Measurements from ENCODE around the gene IL13. TPM values are rescaled to one million over a fixed set of nuclear protein-coding genes. Genes with fewer than 3 reads are reported as not detected.
"Not testable (repeated sequence)": the region's sequence is repeated elsewhere in the genome, so short reads cannot be mapped to it uniquely, and the experiment has no call there.

The IL13 gene
- total and polyA plus RNA-seq, 2 donors (not counting 3 experiments of a cell fraction or from before 2014, with no cell fraction given) = 0.06 TPM; not detected in 1

DNA sequence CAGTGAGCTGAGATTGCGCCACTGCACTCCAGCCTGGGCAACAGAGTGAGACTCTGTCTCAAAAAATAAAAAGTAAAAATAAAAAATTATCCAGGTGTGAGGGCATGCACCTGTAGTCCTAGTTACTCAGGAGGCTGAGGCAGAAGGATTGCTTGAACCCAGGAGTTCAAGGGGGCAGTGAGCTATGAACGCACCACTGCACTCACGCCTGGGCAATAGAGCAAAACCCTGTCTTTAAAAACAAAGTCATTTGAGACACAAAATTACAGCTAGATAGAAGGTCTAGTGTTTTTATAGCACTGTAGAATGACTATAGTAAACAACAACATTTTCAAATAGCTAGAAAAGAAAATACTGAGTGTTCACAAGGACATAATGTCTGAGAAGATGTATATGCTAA is 32.2 kb downstream of the IL13 start:
- Histone ChIP-seq H4K20me1 (replicated peaks; ENCODE audit: control insufficient read depth, extremely low read depth, insufficient read depth, low read length) (no peaks in the 10 kb centered on the region), H2AFZ (ENCODE audit: low read depth, low read length) (no peak overlapping the region), H3K4me3 (replicated peaks in 1 of 3; ENCODE audit: insufficient read depth in 1 of 3, low read depth in 1 of 3, low read length in 3 of 3) (no peak overlapping the region), H3K79me2 (ENCODE audit: control insufficient read depth, insufficient read depth, low read length) (no peaks in the 10 kb centered on the region), H3K36me3 (ENCODE audit: control insufficient read depth in 2 of 2, extremely low read depth in 1 of 2, insufficient read depth in 2 of 2, low read length in 2 of 2) (no peaks in the 10 kb centered on the region), H3K9me3 (replicated peaks; ENCODE audit: control insufficient read depth, insufficient read depth, low read length) (no peaks in the 10 kb centered on the region), H3K27ac (ENCODE audit: insufficient read depth, low read depth, low read length) (no peak overlapping the region), H3K9ac (replicated peaks; ENCODE audit: extremely low read depth, insufficient read depth, low read length) (no peak overlapping the region), H3K27me3 (ENCODE audit: control insufficient read depth in 2 of 2, insufficient read depth in 2 of 2, low read length in 2 of 2) (no peaks in the 10 kb centered on the region), H3K9me1 (replicated peaks; ENCODE audit: control insufficient read depth, extremely low read depth, insufficient read depth, low read length) (no peaks in the 10 kb centered on the region), H3K4me2 (ENCODE audit: insufficient read depth, low read length) (no peak overlapping the region), H3K4me1 (ENCODE audit: control insufficient read depth, extremely low read depth, insufficient read depth, low read length) (no peaks in the 10 kb centered on the region)
- no peak for DNase-seq (ENCODE audit: low read depth, low spot score)
- TF ChIP-seq GATA2 (IDR thresholded peaks at IDR 0.05; ENCODE audit: insufficient read depth, insufficient read length, low read depth, low read length) (no peak), JUN (IDR thresholded peaks at IDR 0.05; ENCODE audit: borderline replicate concordance, insufficient read depth, insufficient read length, low read depth) (no peak), MYC (IDR thresholded peaks at IDR 0.05; ENCODE audit: low read depth, low read length) (no peak), CTCF (IDR thresholded peaks at IDR 0.05; ENCODE audit: extremely low read depth in 1 of 2, insufficient read depth in 1 of 2, low read depth in 1 of 2, low read length in 2 of 2) (no peak), EZH2 (IDR thresholded peaks at IDR 0.05; ENCODE audit: borderline replicate concordance, low read depth, low read length, severe bottlenecking) (no peak), POLR2A (IDR thresholded peaks at IDR 0.05; ENCODE audit: low read depth, low read length) (no peak), FOS (IDR thresholded peaks at IDR 0.05; ENCODE audit: borderline replicate concordance, insufficient read depth, low read length) (no peak), POLR2AphosphoS5 (IDR thresholded peaks at IDR 0.05; ENCODE audit: insufficient read depth, low read depth, low read length) (no peak)
- TF ChIP-seq, protein P1, sequence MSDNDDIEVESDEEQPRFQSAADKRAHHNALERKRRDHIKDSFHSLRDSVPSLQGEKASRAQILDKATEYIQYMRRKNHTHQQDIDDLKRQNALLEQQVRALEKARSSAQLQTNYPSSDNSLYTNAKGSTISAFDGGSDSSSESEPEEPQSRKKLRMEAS (IDR thresholded peaks at IDR 0.05; ENCODE audit: insufficient read depth, insufficient read length) = no peak
- no peak for FAIRE-seq
- dilution Hi-C loops (cut with MboI; ENCODE audit: extremely low pct_ligation_motif_present, low sequenced_read_pairs) (no loop called here), intact Hi-C loops (cut with micrococcal nuclease) (no loop called here)
- ChIA-PET POLR2A (no interaction called here), CTCF (interaction anchor here (1.2 to 1.7 kb wide), 2 partner anchors 20 to 25 kb away, joined by 3 to 5 read pairs; no protein-coding TSS in a partner anchor)
- BruUV-seq (replicated peaks) = no TSS peak

DNA sequence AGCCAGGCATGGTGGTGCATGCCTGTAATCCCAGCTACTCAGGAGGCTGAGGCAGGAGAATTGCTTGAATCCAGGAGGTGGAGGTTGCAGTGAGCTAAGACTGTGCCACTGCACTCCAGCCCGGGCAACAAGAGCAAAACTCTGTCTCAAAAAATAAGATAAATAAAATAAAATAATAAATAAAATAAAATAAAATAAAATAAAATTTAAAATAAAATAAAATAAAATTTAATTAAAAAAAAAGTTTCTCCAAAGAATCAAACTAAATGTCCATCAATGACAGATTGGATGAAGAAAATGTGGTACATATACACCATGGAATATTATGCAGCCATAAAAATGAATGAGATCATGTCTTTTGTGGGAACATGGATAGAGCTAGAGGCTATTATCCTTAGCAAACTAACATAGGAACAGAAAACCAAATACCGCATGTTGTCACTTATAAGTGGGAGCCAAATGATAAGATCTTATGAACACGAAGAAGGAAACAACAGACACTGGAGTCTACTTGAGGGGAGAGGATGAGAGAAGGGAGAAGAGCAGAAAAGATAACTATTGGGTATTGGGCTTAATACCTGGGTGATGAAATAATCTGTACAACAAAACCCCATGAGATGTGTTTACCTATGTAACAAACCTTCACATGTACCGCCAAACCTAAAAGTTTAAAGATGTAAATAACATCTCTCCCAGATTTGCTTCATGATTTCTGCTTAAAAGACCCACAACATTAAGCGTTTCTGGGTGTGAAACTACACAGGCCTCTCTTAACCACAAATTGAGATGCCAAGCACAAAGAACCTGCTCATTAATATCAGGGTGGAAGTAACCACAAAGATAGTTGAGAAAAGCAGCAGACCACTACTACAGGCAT is 34.0 kb downstream of the IL13 start:
- H3K4me3 ChIP-seq (replicated peaks in 1 of 3; ENCODE audit: insufficient read depth in 1 of 3, low read depth in 1 of 3, low read length in 3 of 3); H3K27me3 ChIP-seq (ENCODE audit: control insufficient read depth in 2 of 2, insufficient read depth in 2 of 2, low read length in 2 of 2); H3K27ac ChIP-seq (ENCODE audit: insufficient read depth, low read depth, low read length); BruUV-seq (replicated peaks); FAIRE-seq; H3K79me2 ChIP-seq (ENCODE audit: control insufficient read depth, insufficient read depth, low read length); H2AFZ ChIP-seq (ENCODE audit: low read depth, low read length); DNase-seq (ENCODE audit: low read depth, low spot score); intact Hi-C loops (cut with micrococcal nuclease); H3K4me2 ChIP-seq (ENCODE audit: insufficient read depth, low read length); H3K9me3 ChIP-seq (replicated peaks; ENCODE audit: control insufficient read depth, insufficient read depth, low read length); H4K20me1 ChIP-seq (replicated peaks; ENCODE audit: control insufficient read depth, extremely low read depth, insufficient read depth, low read length); H3K9ac ChIP-seq (replicated peaks; ENCODE audit: extremely low read depth, insufficient read depth, low read length); H3K4me1 ChIP-seq (ENCODE audit: control insufficient read depth, extremely low read depth, insufficient read depth, low read length); H3K36me3 ChIP-seq (ENCODE audit: control insufficient read depth in 2 of 2, extremely low read depth in 1 of 2, insufficient read depth in 2 of 2, low read length in 2 of 2); H3K9me1 ChIP-seq (replicated peaks; ENCODE audit: control insufficient read depth, extremely low read depth, insufficient read depth, low read length); dilution Hi-C loops (cut with MboI; ENCODE audit: extremely low pct_ligation_motif_present, low sequenced_read_pairs); POLR2A ChIA-PET: not testable (repeated sequence)
- CTCF ChIA-PET = interaction anchor here (1.3 kb wide), 1 partner anchor 165 kb away, joined by 3 read pairs; no protein-coding TSS in a partner anchor
